Astrocyte of the cerebellum (primary cell): ENCODE data around the gene HOOK1.
"Not testable (repeated sequence)": the region's sequence is repeated elsewhere in the genome, so short reads cannot be mapped to it uniquely, and the experiment has no call there.

Experiments
- DNase-seq: peaks from one replicate; pipeline ENCODE4 v3.0.0-alpha.2; 2011; ENCODE audit warnings: low read depth
- H3K4me3 ChIP-seq: 2 replicates; pipeline ENCODE4 v1.5.1; 2011; ENCODE audit warnings: mild to moderate bottlenecking, low read depth, low read length, moderate library complexity
- CTCF ChIP-seq: IDR thresholded peaks from 2 replicates; pipeline ENCODE4 v1.5.1; 2012; ENCODE audit warnings: low read length, low read depth, moderate library complexity, mild to moderate bottlenecking; ENCODE audit errors: missing control alignments
- in situ Hi-C: cut with HindIII; loops from 2 replicates; pipeline ENCODE4 v1.10.0; 2017; ENCODE audit warnings: low sequenced_read_pairs

The HOOK1 gene

GRCh38 chr1:59833991-59834390 is 19.2 kb downstream of the HOOK1 start:
- no peak for TF ChIP-seq CTCF
- no peak overlapping the region for H3K4me3 ChIP-seq
- no peak for DNase-seq
- in situ Hi-C loops, result no loop called here

- DNase-seq, in situ Hi-C loops, H3K4me3 ChIP-seq: not testable (repeated sequence)
These were observed 23.1 kb downstream of the HOOK1 start for GRCh38 chr1:59837857-59838256.

- in situ Hi-C loops, result no loop called here
- H3K4me3 ChIP-seq, result no peak overlapping the region
- TF ChIP-seq CTCF, result no peak
- no peak for DNase-seq
These were observed 30.3 kb downstream of the HOOK1 start for GRCh38 chr1:59845091-59845490.

- in situ Hi-C loops, result no loop called here
- TF ChIP-seq CTCF, result no peak
- H3K4me3 ChIP-seq, result no peak overlapping the region
- DNase-seq, result no peak
These were observed 31.6 kb downstream of the HOOK1 start for GRCh38 chr1:59846209-59846894.

- DNase-seq, result no peak
- H3K4me3 ChIP-seq, result no peak overlapping the region
- in situ Hi-C loops, result no loop called here
- TF ChIP-seq CTCF, result no peak
These were observed 32.1 kb downstream of the HOOK1 start for GRCh38 chr1:59846895-59847282.

- in situ Hi-C loops, result no loop called here
- no peak overlapping the region for H3K4me3 ChIP-seq
- no peak for DNase-seq
- TF ChIP-seq CTCF, result no peak
These were observed 37.4 kb downstream of the HOOK1 start for GRCh38 chr1:59852117-59852516.

- H3K4me3 ChIP-seq, in situ Hi-C loops, DNase-seq: not testable (repeated sequence)
These were observed 40.5 kb downstream of the HOOK1 start for GRCh38 chr1:59855297-59855696.
